ENCODE results near the gene CEACAM21. TPM values are rescaled to one million over a fixed set of nuclear protein-coding genes. Genes with fewer than 3 reads are reported as not detected.
A peak's percentile ranks its signal among the peaks of the same experiment; 100 is the strongest.

Gene CEACAM21
- total and polyA plus RNA-seq, 2 donors from 2014 or later: 1.2 to 5.6 TPM

GRCh38 chr19:41541990-41542584, 33.9 kb upstream of the CEACAM21 start:
- intact Hi-C loops (cut with DNase I): no loop called here
- DNase-seq (peak in 2 of 5 donors; percentile 33 to 50), FAIRE-seq (no peak)
- Histone ChIP-seq H3K9me3 (ENCODE audit: control insufficient read depth in 2 of 3, insufficient read depth in 1 of 3, low read length in 3 of 3) (peaks cover 0 to 5% (median 0%) of the 10 kb centered on the region in 3 donors), H3K36me3 (ENCODE audit: control insufficient read depth in 2 of 3, insufficient read depth in 3 of 3, low read length in 3 of 3) (no peaks in the 10 kb centered on the region), H3K4me3 (ENCODE audit: low read length in 3 of 3) (no peak overlapping the region), H3K4me1 (ENCODE audit: control insufficient read depth in 2 of 3, insufficient read depth in 2 of 3, low read depth in 1 of 3, low read length in 3 of 3) (peaks cover 0 to 2% (median 0%) of the 10 kb centered on the region in 3 donors), H3K27me3 (ENCODE audit: control insufficient read depth, insufficient read depth, low read length) (no peaks in the 10 kb centered on the region), H3K9ac (ENCODE audit: low read length in 3 of 3) (no peak overlapping the region), H3K27ac (ENCODE audit: low read depth in 2 of 2, low read length in 2 of 2) (no peak overlapping the region)
- peak; percentile 45 for TF ChIP-seq CTCF (IDR thresholded peaks at IDR 0.05; ENCODE audit: borderline replicate concordance, extremely low read depth, insufficient read depth)

GRCh38 chr19:41542622-41543021, 33.3 kb upstream of the CEACAM21 start:
- H3K9me3 ChIP-seq (ENCODE audit: control insufficient read depth in 2 of 3, insufficient read depth in 1 of 3, low read length in 3 of 3): peaks cover 0 to 5% (median 0%) of the 10 kb centered on the region in 3 donors
- H3K9ac ChIP-seq (ENCODE audit: low read length in 3 of 3): no peak overlapping the region
- H3K4me1 ChIP-seq (ENCODE audit: control insufficient read depth in 2 of 3, insufficient read depth in 2 of 3, low read depth in 1 of 3, low read length in 3 of 3): peaks cover 0 to 2% (median 0%) of the 10 kb centered on the region in 3 donors
- FAIRE-seq (no peak), DNase-seq (no peak)
- no peaks in the 10 kb centered on the region for H3K27me3 ChIP-seq (ENCODE audit: control insufficient read depth, insufficient read depth, low read length)
- no peak overlapping the region for H3K27ac ChIP-seq (ENCODE audit: low read depth in 2 of 2, low read length in 2 of 2)
- no peak for TF ChIP-seq CTCF (IDR thresholded peaks at IDR 0.05; ENCODE audit: borderline replicate concordance, extremely low read depth, insufficient read depth)
- H3K4me3 ChIP-seq (ENCODE audit: low read length in 3 of 3): no peak overlapping the region
- no peaks in the 10 kb centered on the region for H3K36me3 ChIP-seq (ENCODE audit: control insufficient read depth in 2 of 3, insufficient read depth in 3 of 3, low read length in 3 of 3)
- intact Hi-C loops (cut with DNase I): no loop called here

GRCh38 chr19:41543582-41543981, 32.4 kb upstream of the CEACAM21 start:
- Histone ChIP-seq H3K27me3 (ENCODE audit: control insufficient read depth, insufficient read depth, low read length) (no peaks in the 10 kb centered on the region), H3K9me3 (ENCODE audit: control insufficient read depth in 2 of 3, insufficient read depth in 1 of 3, low read length in 3 of 3) (no peaks in the 10 kb centered on the region), H3K9ac (ENCODE audit: low read length in 3 of 3) (no peak overlapping the region), H3K4me3 (ENCODE audit: low read length in 3 of 3) (no peak overlapping the region), H3K27ac (ENCODE audit: low read depth in 2 of 2, low read length in 2 of 2) (no peak overlapping the region), H3K36me3 (ENCODE audit: control insufficient read depth in 2 of 3, insufficient read depth in 3 of 3, low read length in 3 of 3) (no peaks in the 10 kb centered on the region), H3K4me1 (ENCODE audit: control insufficient read depth in 2 of 3, insufficient read depth in 2 of 3, low read depth in 1 of 3, low read length in 3 of 3) (peaks cover 0 to 2% (median 0%) of the 10 kb centered on the region in 3 donors)
- FAIRE-seq (no peak), DNase-seq (no peak)
- no peak for TF ChIP-seq CTCF (IDR thresholded peaks at IDR 0.05; ENCODE audit: borderline replicate concordance, extremely low read depth, insufficient read depth)
- intact Hi-C loops (cut with DNase I): no loop called here

GRCh38 chr19:41545547-41545946, 30.4 kb upstream of the CEACAM21 start:
- peaks cover 0 to 2% (median 0%) of the 10 kb centered on the region in 3 donors for H3K4me1 ChIP-seq (ENCODE audit: control insufficient read depth in 2 of 3, insufficient read depth in 2 of 3, low read depth in 1 of 3, low read length in 3 of 3)
- no peak overlapping the region for H3K4me3 ChIP-seq (ENCODE audit: low read length in 3 of 3)
- H3K9me3 ChIP-seq (ENCODE audit: control insufficient read depth in 2 of 3, insufficient read depth in 1 of 3, low read length in 3 of 3): no peaks in the 10 kb centered on the region
- peak overlapping the region in 1 of 2 donors; percentile 58 for H3K27ac ChIP-seq (ENCODE audit: low read depth in 2 of 2, low read length in 2 of 2)
- no peaks in the 10 kb centered on the region for H3K27me3 ChIP-seq (ENCODE audit: control insufficient read depth, insufficient read depth, low read length)
- DNase-seq (no peak), FAIRE-seq (no peak)
- no peak overlapping the region for H3K9ac ChIP-seq (ENCODE audit: low read length in 3 of 3)
- no peak for TF ChIP-seq CTCF (IDR thresholded peaks at IDR 0.05; ENCODE audit: borderline replicate concordance, extremely low read depth, insufficient read depth)
- H3K36me3 ChIP-seq (ENCODE audit: control insufficient read depth in 2 of 3, insufficient read depth in 3 of 3, low read length in 3 of 3): no peaks in the 10 kb centered on the region
- intact Hi-C loops (cut with DNase I): no loop called here

Data from kidney (tissue), 14 donors.